GM23338 (cell line): ENCODE measurements around the gene SORCS2. TPM values are rescaled to one million over a fixed set of nuclear protein-coding genes. Genes with fewer than 3 reads are reported as not detected.

Source experiments
- ATAC-seq: fragments of 200-7000 bp; cut with Tn5 transposase; 3 replicates; pipeline ENCODE4 v1.9.1; 2020
- DNase-seq: peaks from one replicate; pipeline ENCODE4 v3.0.0-alpha.2; 2015; ENCODE audit warnings: low spot score
- H2AFZ ChIP-seq: fragments of 200-600 bp; sonication (generic); 2 replicates; pipeline ENCODE4 v1.8.0; 2016; ENCODE audit warnings: antibody characterized with exemption, mild to moderate bottlenecking, moderate library complexity
- H3F3A ChIP-seq: fragments of 200-600 bp; sonication (generic); replicated peaks from 2 replicates; pipeline ENCODE4 v1.8.0; 2017; ENCODE audit warnings: antibody characterized with exemption, mixed run types, low read depth
- H3K27ac ChIP-seq: fragments of 200-600 bp; sonication (generic); 2 replicates; pipeline ENCODE4 v1.6.1; 2016; ENCODE audit warnings: low read depth
- H3K27me3 ChIP-seq: fragments of 200-600 bp; sonication (generic); 2 replicates; pipeline ENCODE4 v1.8.0; 2016; ENCODE audit warnings: mild to moderate bottlenecking, mixed run types, moderate library complexity; ENCODE audit not compliant: insufficient read depth
- H3K36me3 ChIP-seq: fragments of 200-600 bp; sonication (generic); 2 replicates; pipeline ENCODE4 v1.8.0; 2016; ENCODE audit warnings: mild to moderate bottlenecking; ENCODE audit not compliant: insufficient read depth
- H3K4me1 ChIP-seq: fragments of 200-600 bp; sonication (generic); 2 replicates; pipeline ENCODE4 v1.8.0; 2016; ENCODE audit warnings: mild to moderate bottlenecking, moderate library complexity; ENCODE audit not compliant: insufficient read depth
- H3K4me2 ChIP-seq: fragments of 200-600 bp; sonication (generic); 2 replicates; pipeline ENCODE4 v1.7.1; 2017; ENCODE audit warnings: mixed run types
- H3K4me3 ChIP-seq: fragments of 200-600 bp; sonication (generic); 2 replicates; pipeline ENCODE4 v1.6.1; 2016; ENCODE audit warnings: mixed run types
- H3K79me2 ChIP-seq: fragments of 200-600 bp; sonication (generic); replicated peaks from 2 replicates; pipeline ENCODE4 v1.8.0; 2017; ENCODE audit warnings: mild to moderate bottlenecking; ENCODE audit not compliant: insufficient read depth
- H3K9me2 ChIP-seq: fragments of 200-600 bp; sonication (generic); 2 replicates; pipeline ENCODE4 v1.8.0; 2017; ENCODE audit not compliant: insufficient read depth
- H4K20me1 ChIP-seq: fragments of 200-600 bp; sonication (generic); replicated peaks from 2 replicates; pipeline ENCODE4 v1.8.0; 2017; ENCODE audit warnings: mild to moderate bottlenecking; ENCODE audit not compliant: insufficient read depth
- H3K27ac Mint-ChIP-seq: 2 replicates; pipeline ENCODE4 v1.8.0; 2020; ENCODE audit warnings: inconsistent platforms, mild to moderate bottlenecking, moderate library complexity, mixed read lengths
- H3K27me3 Mint-ChIP-seq: 3 replicates; pipeline ENCODE4 v1.8.0; 2022; ENCODE audit warnings: low read depth, mild to moderate bottlenecking, moderate library complexity, mixed read lengths, inconsistent platforms; ENCODE audit not compliant: insufficient read depth, poor library complexity
- H3K36me3 Mint-ChIP-seq: 3 replicates; pipeline ENCODE4 v1.8.0; 2021; ENCODE audit warnings: low read depth, mild to moderate bottlenecking, inconsistent platforms, moderate library complexity, mixed read lengths
- H3K4me1 Mint-ChIP-seq: 3 replicates; pipeline ENCODE4 v1.8.0; 2020; ENCODE audit warnings: mild to moderate bottlenecking, inconsistent platforms, mixed read lengths
- H3K4me3 Mint-ChIP-seq: 3 replicates; pipeline ENCODE4 v1.8.0; 2021; ENCODE audit warnings: moderate library complexity, mild to moderate bottlenecking, inconsistent platforms, mixed read lengths
- H3K9me3 Mint-ChIP-seq: 3 replicates; pipeline ENCODE4 v1.8.0; 2020; ENCODE audit warnings: moderate library complexity, mild to moderate bottlenecking, inconsistent platforms, mixed read lengths
- EZH2phosphoT487 ChIP-seq: fragments of 200-600 bp; sonication (generic); IDR thresholded peaks from one replicate; pipeline ENCODE4 v1.8.1; 2018; ENCODE audit warnings: antibody characterized with exemption; ENCODE audit not compliant: unreplicated experiment
- JUNB ChIP-seq: IDR thresholded peaks from one replicate; pipeline ENCODE4 v1.6.1; 2016; ENCODE audit warnings: antibody characterized with exemption; ENCODE audit not compliant: unreplicated experiment
- REST ChIP-seq: IDR thresholded peaks from one replicate; pipeline ENCODE4 v1.6.1; 2018; ENCODE audit warnings: antibody characterized with exemption; ENCODE audit not compliant: unreplicated experiment
- STAT1 ChIP-seq: IDR thresholded peaks from one replicate; pipeline ENCODE4 v1.6.1; 2016; ENCODE audit warnings: antibody characterized with exemption; ENCODE audit not compliant: unreplicated experiment
- ZNF331 ChIP-seq: fragments of 250-450 bp; sonication (Bioruptor Pico); IDR thresholded peaks from 2 replicates; pipeline ENCODE4 v1.5.0; 2020; ENCODE audit warnings: low read depth, mild to moderate bottlenecking, moderate library complexity
- ZNF462 ChIP-seq: fragments of 250-450 bp; sonication (Bioruptor Pico); IDR thresholded peaks from 2 replicates; pipeline ENCODE4 v1.5.0; 2020; ENCODE audit warnings: mild to moderate bottlenecking, moderate library complexity
- polyA plus RNA-seq: library from polyadenylated mRNA; unstranded; fragments of >200 nt; fragmentation: Nextera tagmentation; extraction: Ambion mirVana; gene quantifications from 2 replicates; pipeline ENCODE4 v1.2.1, GENCODE V29; 2016
- total RNA-seq: library from RNA; depleted of rRNA; stranded (reverse); fragments of >200 nt; shearing (Covaris generic); gene quantifications from 2 replicates; pipeline ENCODE4 v1.2.3, GENCODE V29; 2014

SORCS2 gene
- total and polyA plus RNA-seq, 2 experiments from 2014 or later: 0.47 to 2.4 TPM

- H3K4me1 Mint-ChIP-seq: peaks cover 30% of the 10 kb centered on the region
- Histone ChIP-seq H2AFZ (no peak overlapping the region), H3K27ac (no peak overlapping the region), H3K4me3 (no peak overlapping the region), H3K27me3 (no peaks in the 10 kb centered on the region), H3F3A (no peaks in the 10 kb centered on the region), H3K4me2 (no peak overlapping the region), H3K4me1 (no peaks in the 10 kb centered on the region), H3K9me2 (no peaks in the 10 kb centered on the region), H3K79me2 (no peaks in the 10 kb centered on the region), H4K20me1 (no peaks in the 10 kb centered on the region), H3K36me3 (no peaks in the 10 kb centered on the region)
- no peaks in the 10 kb centered on the region for H3K36me3 Mint-ChIP-seq
- TF ChIP-seq REST: no peak
- no peak for TF ChIP-seq EZH2phosphoT487
- TF ChIP-seq STAT1: no peak
- TF ChIP-seq ZNF331: no peak
- no peak for TF ChIP-seq JUNB
- no peak for TF ChIP-seq ZNF462 (CRISPR knock-in tag)
- H3K27ac Mint-ChIP-seq: no peak overlapping the region
- H3K9me3 Mint-ChIP-seq: peaks cover 4% of the 10 kb centered on the region; the same call in 2 of the 3 replicates
- peaks cover 15% of the 10 kb centered on the region for H3K27me3 Mint-ChIP-seq
- H3K4me3 Mint-ChIP-seq: no peak overlapping the region
- peak; percentile 48 for ATAC-seq
- no peak for DNase-seq
These were observed 271.9 kb downstream of the SORCS2 start for GRCh38 chr4:7464259-7464655.
